ENCODE results near the gene OTOF.
"Not testable (repeated sequence)": the region's sequence is repeated elsewhere in the genome, so short reads cannot be mapped to it uniquely, and the experiment has no call there.

Gene OTOF

DNA sequence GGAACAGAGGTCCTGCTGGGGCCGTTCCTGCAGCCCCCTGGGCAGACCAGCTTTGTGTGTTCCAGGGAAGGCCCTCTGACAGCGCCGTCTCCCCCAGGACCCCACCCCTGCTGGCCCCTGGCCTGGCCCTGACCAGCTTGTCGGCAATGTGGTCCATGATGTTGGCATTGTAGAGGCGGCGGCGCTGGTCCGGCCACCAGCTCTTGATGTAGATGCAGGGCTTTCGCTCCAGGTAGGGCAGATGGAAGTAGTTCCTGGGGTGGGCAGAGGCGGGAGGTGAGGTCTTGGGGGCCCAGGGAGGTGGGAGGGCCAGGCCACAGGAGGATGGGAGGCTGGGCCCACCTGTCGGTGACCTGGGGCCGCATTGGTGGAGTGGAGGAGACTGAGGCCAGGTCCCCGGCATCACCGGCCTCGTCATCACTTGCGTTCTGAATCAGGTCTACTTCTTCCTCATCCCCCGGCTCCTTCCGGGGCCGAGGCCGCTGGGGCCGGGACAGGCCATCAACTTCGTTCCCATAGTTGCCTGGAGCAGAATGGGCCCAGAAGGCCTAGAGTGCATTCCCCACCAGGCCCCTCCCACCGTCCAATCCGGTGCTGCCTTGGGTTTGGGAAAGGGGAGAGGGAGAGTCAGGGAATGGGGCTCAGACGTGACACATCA lies 1.3 kb upstream of the OTOF start:
- no peak for ATAC-seq

DNA sequence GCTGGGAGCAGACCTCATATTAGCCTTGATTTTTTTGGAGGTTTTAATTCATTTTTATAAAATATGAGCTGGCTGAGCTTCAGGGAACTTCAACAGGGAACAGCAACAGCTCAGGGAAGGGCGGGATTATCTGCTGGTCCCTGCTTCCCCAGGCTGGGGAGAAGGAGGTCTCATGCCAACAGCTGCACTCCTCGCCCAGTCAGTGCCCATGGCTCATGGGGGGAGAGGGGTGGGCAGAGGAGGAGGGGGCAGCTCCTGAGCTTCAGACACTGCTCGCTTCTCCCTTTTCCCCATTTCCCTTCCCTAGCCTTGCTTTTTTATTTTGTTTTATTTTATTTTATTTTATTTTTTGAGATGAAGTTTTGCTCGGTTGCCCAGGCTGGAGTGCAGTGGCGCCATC lies 442 bp upstream of the OTOF start:
- ATAC-seq: no peak

DNA sequence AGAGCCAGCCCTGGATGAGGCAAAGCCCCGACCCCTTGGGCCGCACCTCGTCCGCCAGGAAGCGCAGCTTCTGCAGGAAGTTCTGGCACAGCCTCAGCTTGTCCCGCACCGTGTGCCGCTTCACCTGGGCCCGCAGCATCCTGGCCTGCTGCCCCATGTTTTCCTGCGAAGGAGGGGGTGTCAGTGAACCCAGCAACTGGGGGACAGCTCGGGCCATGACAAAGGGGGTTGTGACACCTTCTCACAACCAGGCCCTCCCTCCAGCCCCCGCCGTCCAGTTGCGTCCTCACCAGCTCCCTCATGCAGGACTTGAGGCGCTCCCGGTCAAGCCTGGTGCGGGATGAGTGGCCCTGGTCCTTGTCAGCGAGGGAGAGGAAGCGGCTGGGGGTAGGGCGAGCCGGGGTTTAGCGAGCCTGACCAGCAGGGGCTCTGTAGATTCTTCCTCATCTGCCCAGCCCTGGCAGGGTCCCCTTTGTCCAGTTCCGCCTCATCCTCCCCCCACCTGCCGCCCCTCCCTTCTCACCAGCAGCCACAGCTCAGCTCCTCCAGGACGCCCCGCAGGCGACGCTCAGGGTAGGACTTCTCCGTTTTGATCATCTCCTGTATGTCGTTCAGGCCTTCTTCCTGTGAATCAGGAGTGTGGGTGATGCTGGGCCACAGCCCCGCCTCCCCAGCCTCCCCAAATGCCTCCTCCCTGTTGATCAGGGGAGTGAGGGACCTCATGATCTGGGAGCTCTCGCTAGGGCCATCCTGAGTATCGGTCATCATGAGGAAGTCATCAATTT lies 606 bp downstream of the OTOF start:
- ATAC-seq: peak in 1 of 2 donors; percentile 62

DNA sequence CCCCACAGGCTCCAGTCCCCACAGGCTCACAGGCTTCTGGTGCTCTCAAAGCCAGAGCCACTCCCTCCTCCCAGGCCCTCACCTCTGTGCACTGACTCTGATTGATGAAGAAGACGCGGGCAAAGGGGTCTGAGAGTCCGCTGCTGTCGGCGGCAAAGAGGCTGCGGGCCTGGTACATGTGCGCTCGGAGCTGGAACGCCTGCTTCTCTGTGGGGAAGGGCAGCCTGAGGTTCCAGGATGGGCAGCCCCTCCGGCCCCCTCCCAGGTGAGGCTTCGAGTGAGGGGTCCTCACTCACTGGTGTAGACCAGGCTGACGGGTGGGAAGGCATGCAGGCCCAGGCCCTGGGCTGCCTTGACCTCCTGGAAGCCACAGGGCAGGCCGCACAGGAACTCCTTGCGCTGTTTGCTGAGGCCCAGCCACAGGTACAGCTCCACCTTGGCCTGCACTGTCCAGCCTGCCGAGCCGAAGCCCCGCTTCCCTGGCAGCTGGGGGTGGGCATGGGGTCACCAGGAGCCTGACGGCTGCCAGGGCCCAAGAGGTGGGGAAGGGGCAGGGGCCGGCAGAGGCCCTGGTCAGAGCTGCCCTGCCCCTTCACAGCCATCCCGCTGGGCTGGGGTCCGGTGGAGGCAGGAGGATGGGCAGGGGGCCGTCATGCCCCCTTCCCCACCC lies 2.0 kb downstream of the OTOF start:
- ATAC-seq: no peak

DNA sequence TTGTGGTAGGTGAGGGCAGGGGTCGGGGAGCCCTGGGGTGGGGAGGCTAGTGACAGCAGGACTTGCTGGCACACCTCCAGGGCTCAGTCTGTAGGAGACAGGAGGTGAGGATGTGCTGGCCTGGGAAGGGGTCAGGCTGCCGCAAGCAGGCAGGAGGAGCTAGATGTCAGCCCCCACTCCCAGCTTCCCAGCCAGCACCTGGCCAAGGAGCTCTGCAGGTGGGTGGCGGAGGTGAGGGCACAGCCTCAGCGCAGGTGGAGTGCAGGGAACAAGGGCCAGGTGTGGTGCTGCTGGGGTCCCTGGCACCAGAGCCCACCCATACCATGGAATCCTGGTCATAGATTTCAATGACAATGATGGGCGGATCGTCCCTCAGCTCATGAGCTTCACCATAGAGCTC lies 2.9 kb downstream of the OTOF start:
- no peak for ATAC-seq

DNA sequence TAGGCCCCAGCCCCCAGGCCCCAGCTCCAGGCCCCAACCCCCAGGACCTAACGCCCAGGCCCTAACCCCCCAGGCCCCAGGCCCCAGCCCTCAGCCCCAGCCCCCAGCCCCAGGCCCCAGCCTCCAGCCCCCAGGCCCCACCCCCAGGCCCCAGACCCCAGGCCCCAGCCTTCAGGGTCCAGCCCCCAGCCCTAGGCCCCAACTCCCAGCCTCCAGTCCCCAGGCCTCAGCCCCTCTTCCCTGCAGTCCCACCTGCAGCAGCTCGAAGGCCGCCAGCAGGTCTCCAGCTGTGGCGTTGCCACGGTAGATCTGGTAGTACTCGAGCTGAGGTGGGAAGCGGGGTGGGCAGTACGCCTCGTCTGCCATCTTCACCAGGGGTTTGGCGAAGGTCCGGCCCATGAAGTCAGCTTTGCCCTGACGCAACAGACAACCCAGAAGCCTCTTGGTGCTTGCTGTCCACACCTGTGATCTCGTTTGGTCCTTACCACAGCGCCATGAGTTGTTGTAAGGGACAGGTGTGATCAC lies 3.6 kb downstream of the OTOF start:
- ATAC-seq: no peak

DNA sequence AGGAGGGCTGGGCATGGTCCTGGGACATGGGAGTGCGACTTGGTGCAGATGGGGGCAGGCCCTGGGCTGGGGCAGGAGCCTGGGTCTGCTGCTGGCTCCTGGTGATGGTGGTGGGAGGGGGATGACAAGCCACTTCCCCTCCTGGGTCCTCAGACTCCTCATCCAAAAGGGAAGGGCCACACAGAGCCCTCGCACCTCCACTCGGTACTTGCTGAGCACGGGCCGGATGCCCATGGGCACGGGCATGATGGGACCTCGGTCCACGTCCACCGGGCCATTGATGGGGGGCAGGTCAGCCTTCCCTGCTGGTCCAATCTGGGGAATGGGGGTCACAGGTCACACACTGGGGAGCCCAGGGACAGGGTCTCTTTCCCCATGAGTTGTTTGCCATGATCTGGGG lies 4.1 kb downstream of the OTOF start:
- ATAC-seq: no peak

DNA sequence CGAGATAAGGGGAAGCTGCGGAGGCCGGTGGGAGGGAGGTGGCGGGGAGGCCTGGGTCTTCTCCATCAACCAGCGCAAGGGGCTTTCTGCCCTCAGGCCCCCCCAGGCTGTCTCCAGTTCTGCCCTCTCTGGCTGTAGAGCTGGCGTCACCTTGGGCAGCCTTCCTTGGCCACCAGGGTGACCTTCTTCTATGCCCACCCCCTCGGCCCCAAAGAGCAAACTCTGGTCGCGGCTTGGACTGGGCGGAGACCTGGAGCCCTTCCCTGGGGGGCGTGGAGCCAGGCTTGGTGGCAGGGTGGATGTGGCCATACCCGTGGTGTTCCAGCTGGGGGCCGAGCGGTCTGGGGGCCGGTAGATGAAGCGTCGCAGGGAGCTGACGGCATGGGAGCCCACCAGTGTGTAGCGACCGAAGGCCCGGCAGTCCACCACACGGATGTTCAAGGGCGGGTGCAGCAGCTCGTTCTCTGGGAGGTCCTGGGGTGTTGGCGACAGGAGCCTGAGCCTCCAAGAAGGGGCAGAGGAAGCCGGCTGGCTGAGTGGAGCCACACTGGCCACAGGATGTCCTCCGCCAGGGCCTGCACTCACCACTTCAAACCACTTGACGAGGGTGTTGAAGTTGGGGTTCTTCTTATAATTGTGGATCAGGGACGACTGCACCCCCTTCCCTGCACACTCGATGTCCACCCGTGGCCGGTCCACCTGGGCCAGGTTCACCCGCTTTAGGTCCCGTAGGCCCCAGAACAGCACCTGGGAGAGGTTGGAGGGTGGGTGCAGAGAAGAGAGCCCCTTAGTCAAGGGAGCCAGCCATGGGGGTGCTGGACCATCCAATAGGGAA lies 4.9 kb downstream of the OTOF start:
- no peak for ATAC-seq

DNA sequence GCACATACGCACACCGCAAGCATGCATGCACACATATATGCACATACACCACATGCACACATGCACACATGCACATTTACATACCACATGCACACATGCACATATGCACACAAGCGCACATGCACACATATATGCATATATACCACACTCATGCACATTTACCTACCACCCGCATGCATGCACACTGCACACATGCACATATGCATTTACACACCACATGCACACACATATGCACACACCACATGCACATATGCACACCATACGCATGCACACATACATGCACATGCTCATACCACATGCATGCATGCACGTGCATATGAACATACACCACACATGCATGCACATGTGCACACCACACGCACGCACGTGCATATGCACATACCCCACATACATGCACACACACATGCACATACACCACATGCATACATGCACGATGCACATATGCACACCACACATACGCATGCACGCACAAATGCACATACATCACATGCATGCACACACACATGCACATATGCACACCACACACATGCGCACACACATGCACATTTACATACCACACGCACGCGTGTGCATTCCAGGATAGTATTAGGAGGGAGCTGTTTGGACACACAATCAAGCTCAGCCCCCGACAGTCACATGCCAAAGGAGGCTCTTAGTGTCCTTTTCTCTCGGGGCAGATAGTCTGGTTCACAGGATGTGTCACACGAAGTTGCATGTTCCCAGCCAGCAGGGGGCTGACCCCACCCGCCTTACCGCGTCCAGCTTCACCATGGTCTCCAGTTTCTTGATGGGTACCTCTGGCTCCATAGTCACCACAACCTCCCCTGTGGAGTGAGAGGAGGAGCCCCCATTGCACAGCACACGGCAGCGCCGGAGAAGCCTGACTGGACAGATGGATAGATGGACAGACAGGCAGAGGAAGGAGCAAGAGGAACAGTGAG lies 5.9 kb downstream of the OTOF start:
- ATAC-seq: no peak

DNA sequence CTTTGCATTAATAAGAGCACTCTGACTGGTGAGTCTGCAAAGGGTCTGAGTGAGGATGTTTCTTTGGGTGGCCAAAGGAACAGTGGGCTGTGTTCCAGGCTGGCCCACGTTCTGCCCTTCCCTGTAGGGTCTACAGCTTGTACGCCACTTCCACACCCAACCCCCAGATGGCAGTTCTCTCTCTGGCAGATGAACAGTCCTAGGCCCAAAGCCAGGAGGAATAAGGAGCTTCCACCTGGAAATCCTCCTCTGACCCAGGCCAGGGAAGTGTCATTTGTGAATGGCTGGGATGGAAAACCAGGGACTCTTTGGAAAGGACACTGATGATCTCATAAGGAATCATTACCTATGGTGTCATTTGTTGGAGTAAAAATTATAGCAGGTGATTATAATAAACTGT lies 6.6 kb downstream of the OTOF start:
- no peak for ATAC-seq

DNA sequence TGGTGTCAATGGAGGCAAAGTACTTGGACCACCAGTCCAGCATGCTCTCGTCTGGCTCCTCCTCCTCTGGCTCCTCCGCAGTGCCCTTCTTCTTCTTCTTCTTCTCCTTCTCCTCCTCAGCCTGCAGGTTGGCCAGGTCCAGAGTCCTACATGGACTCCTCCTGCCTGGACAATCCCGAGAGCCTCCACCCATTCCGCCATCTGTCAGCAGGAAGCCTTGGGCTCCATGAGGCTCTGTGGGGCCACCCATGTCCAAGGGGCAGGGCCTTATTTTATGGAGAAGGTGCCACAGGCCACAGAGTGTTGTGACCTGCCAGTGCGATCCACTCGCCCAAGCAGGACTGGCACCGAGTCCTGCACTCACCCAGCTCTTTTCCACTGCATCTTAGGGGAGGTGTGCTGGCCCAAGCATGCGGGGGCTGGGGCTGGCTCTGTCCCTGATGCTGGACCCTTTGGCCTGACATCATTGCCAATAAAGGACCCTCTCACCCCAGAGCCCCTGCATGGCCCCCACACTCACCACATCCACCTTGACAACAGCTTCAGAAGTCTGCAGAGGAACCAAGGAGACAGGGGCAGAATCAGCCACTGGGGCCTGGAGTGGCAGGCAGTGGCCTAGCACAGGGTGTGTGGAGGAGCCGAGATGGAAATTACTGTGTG lies 7.2 kb downstream of the OTOF start:
- no peak for ATAC-seq

DNA sequence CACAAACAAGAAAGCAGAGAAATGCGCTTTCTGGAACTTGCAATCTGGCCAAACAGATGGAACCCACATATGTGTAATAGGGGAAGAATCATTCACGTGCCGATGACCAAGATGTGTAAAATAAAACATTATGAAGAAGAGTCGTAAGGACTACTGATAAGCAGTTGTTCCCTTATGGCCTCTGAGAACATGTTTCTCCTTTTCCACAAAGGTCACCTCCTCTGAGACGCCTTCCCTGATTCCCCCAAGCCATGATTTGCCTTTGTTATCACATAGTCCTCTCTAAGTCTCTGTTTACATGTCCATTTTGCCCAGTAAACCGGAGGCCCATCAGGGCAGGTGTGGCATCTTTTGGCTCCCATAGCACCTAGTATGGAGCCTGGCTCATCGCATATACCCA lies 8.0 kb downstream of the OTOF start:
- ATAC-seq: no peak

DNA sequence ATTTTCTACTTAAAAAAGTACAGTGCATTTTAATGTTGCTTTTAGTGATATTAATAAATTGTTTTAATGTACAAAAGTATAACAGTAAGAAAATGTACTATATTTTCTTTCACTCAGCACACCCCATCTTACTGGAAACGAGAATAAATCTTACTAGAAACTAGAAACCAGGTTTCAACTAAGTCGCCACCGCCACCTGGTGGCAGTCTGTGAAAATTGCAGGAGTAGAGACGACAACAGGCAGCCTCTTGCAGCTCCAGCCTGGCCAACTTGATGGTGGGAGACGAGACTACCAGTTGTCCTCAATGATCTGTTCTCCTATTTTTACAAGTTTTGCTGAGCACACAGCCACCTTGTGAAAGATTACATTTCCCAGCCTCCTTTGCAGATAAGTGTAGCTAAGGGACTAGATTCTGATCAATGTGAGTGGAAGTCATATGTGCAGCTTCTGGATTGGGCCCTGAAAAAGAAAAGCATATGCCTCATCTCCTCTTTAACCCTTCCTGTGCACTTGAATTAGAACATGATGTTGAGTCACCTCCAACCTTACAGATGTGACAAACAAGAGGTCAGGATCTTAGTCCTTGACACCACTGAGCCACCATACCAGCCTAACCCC lies 8.7 kb downstream of the OTOF start:
- ATAC-seq: no peak

DNA sequence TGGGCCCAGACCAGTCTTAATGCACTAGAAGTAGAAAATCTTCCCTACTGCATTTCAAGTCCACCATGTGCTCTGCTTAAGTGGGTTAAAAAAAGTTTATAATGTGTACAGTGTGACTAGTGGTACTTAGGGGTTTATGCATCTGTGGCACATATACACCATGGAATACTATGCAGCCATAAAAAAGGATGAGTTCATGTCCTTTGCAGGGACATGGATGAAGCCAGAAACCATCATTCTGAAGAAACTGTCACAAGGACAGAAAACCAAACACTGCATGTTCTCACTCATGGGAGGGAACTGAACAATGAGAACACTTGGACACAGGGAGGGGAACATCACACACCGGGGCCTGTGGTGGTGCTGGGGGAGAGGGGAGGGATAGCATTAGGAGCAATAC lies 9.4 kb downstream of the OTOF start:
- ATAC-seq: not testable (repeated sequence)

DNA sequence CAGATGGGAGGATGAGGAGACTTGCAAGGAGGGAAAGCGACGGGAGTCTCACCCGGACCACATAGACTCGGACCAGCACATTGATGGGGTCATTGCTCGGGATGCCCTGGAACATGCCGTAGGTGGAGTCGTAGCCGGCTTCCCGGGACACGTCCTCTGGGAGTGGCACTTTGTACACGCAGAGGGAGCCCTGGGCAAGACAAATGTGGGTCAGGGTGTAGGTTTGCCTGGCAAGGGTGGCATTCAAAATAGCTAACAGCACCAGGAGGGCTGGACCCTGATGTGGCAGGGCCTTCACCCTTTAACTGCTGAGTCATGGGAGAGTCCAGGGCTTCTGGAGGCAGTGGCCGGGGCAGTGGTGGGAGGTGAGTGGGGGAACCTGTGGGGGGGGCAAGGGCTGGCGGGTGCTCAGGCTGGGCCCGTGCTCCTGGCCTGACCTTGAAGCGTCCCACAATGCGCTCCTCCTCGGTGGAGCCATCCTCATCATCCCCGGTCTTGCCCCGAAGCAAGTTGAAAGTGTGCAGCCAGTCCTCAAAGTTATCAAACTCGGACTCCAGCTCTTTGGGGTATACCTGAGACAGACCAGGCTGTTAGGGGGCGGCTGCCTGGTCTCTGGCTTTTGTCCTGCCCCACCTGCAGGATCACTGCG lies 11.1 kb downstream of the OTOF start:
- no peak for ATAC-seq

DNA sequence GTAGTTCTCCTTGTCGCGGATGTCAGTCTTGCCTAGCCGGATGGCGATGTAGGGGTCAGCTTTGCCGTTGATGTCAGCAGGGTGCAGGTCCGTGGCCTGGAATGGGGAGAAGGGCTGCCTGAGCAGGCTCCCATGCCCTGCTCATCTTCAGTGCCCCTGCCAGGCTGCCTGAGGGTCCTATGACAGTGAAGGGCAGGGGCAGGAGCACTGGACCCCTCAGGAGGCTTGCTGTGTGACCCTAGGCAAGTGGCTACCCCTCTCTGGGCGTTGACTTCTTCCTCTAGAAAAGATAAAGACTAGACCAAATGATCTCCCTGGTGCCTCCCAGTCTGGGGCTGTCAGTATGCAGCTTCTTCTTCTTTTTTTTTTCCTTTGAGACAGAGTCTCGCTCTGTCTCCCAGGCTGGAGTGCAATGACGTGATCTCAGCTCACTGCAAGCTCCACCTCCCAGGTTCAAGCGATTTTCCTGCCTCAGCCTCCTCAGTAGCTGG lies 11.9 kb downstream of the OTOF start:
- no peak for ATAC-seq

DNA sequence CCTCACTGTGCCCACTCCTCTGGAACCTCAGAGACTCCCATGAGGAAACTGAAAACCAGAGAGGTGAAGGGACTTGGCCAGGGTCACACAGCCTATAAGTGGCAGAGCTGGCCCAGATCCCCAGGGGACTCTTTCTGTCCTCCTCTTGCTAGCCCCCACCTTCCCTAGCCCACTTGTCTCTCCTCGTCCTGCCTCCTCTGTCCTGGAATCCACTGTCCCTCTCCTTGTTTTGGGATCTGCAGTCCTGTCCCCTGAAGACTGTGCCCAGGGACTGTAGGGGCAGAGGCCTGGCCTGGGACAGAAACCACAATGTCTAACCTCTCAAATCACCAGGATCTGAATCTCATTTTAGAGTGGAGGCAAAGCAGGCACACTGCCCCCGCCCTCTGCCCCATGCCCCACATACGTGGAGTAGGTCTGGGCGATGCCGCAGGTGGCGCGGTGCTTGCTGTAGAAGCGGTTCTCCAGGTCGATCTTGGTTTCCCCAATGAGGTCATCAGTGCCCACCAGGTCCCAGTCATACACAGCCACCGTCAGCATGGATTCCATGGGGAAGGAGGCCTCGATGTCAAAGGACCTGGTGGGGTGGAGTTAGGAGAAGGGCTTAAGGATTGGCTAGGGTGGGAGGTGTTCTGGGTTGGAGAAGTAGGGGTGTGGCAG lies 12.5 kb downstream of the OTOF start:
- ATAC-seq: no peak

DNA sequence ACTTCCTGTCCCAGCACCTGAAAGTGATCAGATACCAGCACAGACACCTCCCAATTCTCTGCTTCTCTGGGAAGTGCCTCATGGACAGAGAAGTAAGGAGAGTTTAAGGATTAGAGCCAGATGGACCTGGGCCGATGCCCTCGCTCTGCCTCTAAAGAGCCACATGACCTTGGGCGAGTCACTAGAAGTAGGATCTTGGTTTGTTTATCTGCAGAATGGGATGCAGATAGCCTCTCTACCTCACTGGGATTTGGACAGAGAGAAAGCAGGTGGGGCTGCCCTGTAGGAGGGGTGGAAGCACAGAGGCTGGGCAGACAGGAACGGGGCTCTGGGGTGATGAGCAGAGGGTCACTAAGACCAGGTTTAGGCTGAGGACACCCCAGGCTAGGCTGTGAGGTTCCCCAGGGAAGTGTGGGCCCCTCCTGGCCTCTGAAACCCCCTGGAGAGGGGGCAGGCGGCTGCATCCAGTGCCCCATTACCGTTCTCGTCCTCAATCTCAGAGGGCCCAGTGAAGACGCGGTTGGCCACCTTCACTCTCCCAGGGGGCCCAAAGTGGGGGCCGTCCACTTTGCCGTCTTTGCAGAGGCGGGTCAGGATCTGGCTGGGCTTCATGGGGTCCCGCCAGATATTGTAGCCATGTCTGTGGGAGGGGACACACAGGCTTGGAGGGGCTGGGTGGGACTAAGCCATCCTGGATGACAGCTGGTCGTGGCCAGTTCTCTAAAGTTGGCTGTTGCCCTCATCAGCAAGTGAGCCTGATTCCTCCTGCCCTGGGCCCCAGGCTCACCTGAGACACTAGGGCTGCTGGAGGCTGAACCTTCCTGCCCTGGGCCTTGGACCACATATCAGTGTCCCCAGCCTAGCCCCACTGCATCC lies 13.3 kb downstream of the OTOF start:
- ATAC-seq: no peak
